GM12878 (cell line): Measurements from ENCODE around the gene UQCC5. TPM values are rescaled to one million over a fixed set of nuclear protein-coding genes. Genes with fewer than 3 reads are reported as not detected.

Experiments
- ATAC-seq: fragments of 200-7000 bp; cut with Tn5 transposase; 3 replicates; pipeline ENCODE4 v1.9.1; 2020; ENCODE audit warnings: mild to moderate bottlenecking, moderate library complexity
- BruUV-seq: library from RNA; stranded (reverse); fragments of 400-500 nt; replicated peaks from 2 replicates; lab custom pipeline; 2021; lab: Mats Ljungman, UMichigan
- CTCF ChIA-PET: fragments of 300-600 bp; sonication (Branson Sonifier 250); formaldehyde crosslinking; extraction: SDS; loops from one replicate; lab custom pipeline; 2021; ENCODE audit warnings: inconsistent platforms; lab: Yijun Ruan, JAX
- POLR2A ChIA-PET: fragments of 350-600 bp; formaldehyde crosslinking; extraction: SDS; loops from one replicate; lab custom pipeline; 2021; ENCODE audit warnings: inconsistent platforms; lab: Charles Lee
- RAD21 ChIA-PET: fragments of 300-600 bp; sonication (Branson Sonifier 250); formaldehyde crosslinking; loops from one replicate; lab custom pipeline; 2023; ENCODE audit warnings: antibody characterized with exemption; ENCODE audit not compliant: unreplicated experiment; lab: Charles Lee
- SMC1A ChIA-PET: fragments of 300-600 bp; sonication (Branson Sonifier 250); formaldehyde crosslinking; loops from one replicate; lab custom pipeline; 2023; ENCODE audit not compliant: unreplicated experiment, uncharacterized antibody; lab: Charles Lee
- DNase-seq: peaks from one replicate; pipeline ENCODE4 v3.0.0-alpha.2; 2011; ENCODE audit warnings: low read depth, low spot score
- FAIRE-seq: peaks from 3 replicates; lab custom pipeline; 2011; peaks lifted over from hg19 to GRCh38; lab: Jason Lieb, UNC
- H2AFZ ChIP-seq: 2 replicates; pipeline ENCODE4 v1.6.0; 2011; ENCODE audit warnings: low read depth, low read length, control low read depth; ENCODE audit not compliant: control insufficient read depth
- H3K27ac ChIP-seq: 2 replicates; pipeline ENCODE4 v1.5.1; 2011; ENCODE audit warnings: control low read depth; ENCODE audit not compliant: control insufficient read depth, insufficient read depth
- H3K27me3 ChIP-seq, 2 experiments: replicated peaks in 1 of 2; 2 replicates each; pipeline versions ENCODE4 v1.6.0 to v1.6.1; 2011; ENCODE audit warnings: low read length in 1 of 2; ENCODE audit not compliant: control insufficient read depth in 2 of 2, insufficient read depth in 2 of 2
- H3K36me3 ChIP-seq, 2 experiments: 2 replicates each; pipeline ENCODE4 v1.5.1; 2011; ENCODE audit warnings: low read length in 1 of 2; ENCODE audit not compliant: control insufficient read depth in 2 of 2, insufficient read depth in 2 of 2
- H3K4me1 ChIP-seq: 2 replicates; pipeline ENCODE4 v1.6.1; 2011; ENCODE audit warnings: mild to moderate bottlenecking, low read length, moderate library complexity, mixed read lengths; ENCODE audit not compliant: control insufficient read depth, insufficient read depth
- H3K4me2 ChIP-seq: 2 replicates; pipeline ENCODE4 v1.6.0; 2011; ENCODE audit warnings: control low read depth; ENCODE audit not compliant: control insufficient read depth, insufficient read depth
- H3K4me3 ChIP-seq: fragments of 200-600 bp; sonication (generic); 2 replicates; pipeline ENCODE4 v1.5.1; 2016
- H3K79me2 ChIP-seq: 2 replicates; pipeline ENCODE4 v1.6.0; 2011; ENCODE audit warnings: low read length; ENCODE audit not compliant: control insufficient read depth, insufficient read depth
- H3K9ac ChIP-seq: 2 replicates; pipeline ENCODE4 v1.8.0; 2011; ENCODE audit warnings: low read length, control low read depth, mixed read lengths; ENCODE audit not compliant: control insufficient read depth, insufficient read depth
- H3K9me3 ChIP-seq: replicated peaks from 3 replicates; pipeline ENCODE4 v1.5.1; 2011; ENCODE audit warnings: mild to moderate bottlenecking, low read length; ENCODE audit not compliant: control insufficient read depth, insufficient read depth
- H4K20me1 ChIP-seq: 2 replicates; pipeline ENCODE4 v1.6.0; 2011; ENCODE audit not compliant: control insufficient read depth, insufficient read depth
- ATF2 ChIP-seq: IDR thresholded peaks from 2 replicates; pipeline ENCODE4 v1.6.1; 2012; ENCODE audit warnings: low read length, inconsistent platforms
- CUX1 ChIP-seq: IDR thresholded peaks from 2 replicates; pipeline ENCODE4 v1.6.1; 2012; ENCODE audit warnings: improper control_type of control experiment, low read depth, low read length; ENCODE audit not compliant: insufficient replicate concordance
- E2F4 ChIP-seq: IDR thresholded peaks from 2 replicates; pipeline ENCODE4 v1.6.1; 2012; ENCODE audit warnings: low read depth, low read length, improper control_type of control experiment
- EP300 ChIP-seq, 2 experiments: fragments of 150-350 bp in 1 of 2; IDR thresholded peaks; 2 replicates each; pipeline ENCODE4 v1.6.1; 2011 to 2012; ENCODE audit warnings: low read depth in 2 of 2, low read length in 2 of 2, borderline replicate concordance in 1 of 2, improper control_type of control experiment in 1 of 2, inconsistent platforms in 1 of 2; ENCODE audit not compliant: control insufficient read depth in 1 of 2
- HDGF ChIP-seq: fragments of 450-650 bp; IDR thresholded peaks from 2 replicates; pipeline ENCODE4 v1.6.1; 2016; ENCODE audit warnings: antibody characterized with exemption
- MAX ChIP-seq: IDR thresholded peaks from 2 replicates; pipeline ENCODE4 v1.6.1; 2012; ENCODE audit warnings: low read depth, low read length, improper control_type of control experiment
- MYC ChIP-seq: IDR thresholded peaks from 2 replicates; pipeline ENCODE4 v1.6.1; 2011; ENCODE audit warnings: mild to moderate bottlenecking, low read length, moderate library complexity, inconsistent platforms; ENCODE audit not compliant: insufficient read depth, insufficient replicate concordance, insufficient read length, severe bottlenecking
- SKIL ChIP-seq: fragments of 450-650 bp; IDR thresholded peaks from 2 replicates; pipeline ENCODE4 v1.6.1; 2017; ENCODE audit warnings: mild to moderate bottlenecking, low read depth, inconsistent platforms; ENCODE audit not compliant: poor library complexity, severe bottlenecking
- WGBS: methylation state at CpG from one replicate; pipeline ENCODE4 v1.1.6; 2016; ENCODE audit warnings: low lambda C conversion rate; ENCODE audit not compliant: insufficient replicate concordance, insufficient coverage; ENCODE audit errors: missing lambda C conversion rate; 5-methylcytosine and 5-hydroxymethylcytosine counted together
- in situ Hi-C: fragments of 300-500 bp; cut with MboI; formaldehyde crosslinking; loops from 9 replicates; pipeline ENCODE4 v1.14.3; 2018; ENCODE audit warnings: mixed read lengths
- intact Hi-C: fragments of 100-400 bp; cut with micrococcal nuclease; formaldehyde crosslinking; loops from one replicate; pipeline ENCODE4 v1.14.2; 2022; ENCODE audit not compliant: unreplicated experiment
- polyA plus RNA-seq, 11 experiments: library from polyadenylated mRNA; depleted of rRNA in 4 of 11; unstranded in 6 of 11; stranded (reverse) in 5 of 11; fragments of >200 nt; fragmentation: Nextera tagmentation in 4 of 11; fragmentation: Illumina TruSeq in 1 of 11; extraction: Ambion mirVana in 4 of 11; extraction: Trizol in 1 of 11; gene quantifications; 1 replicate in 1 of 11; 2 replicates in 10 of 11; pipeline versions ENCODE4 v1.2.1 to v1.2.3, GENCODE V29; 2011 to 2016; ENCODE audit warnings: inconsistent platforms in 2 of 11, missing spikeins in 2 of 11, low read depth in 1 of 11
- total RNA-seq, 4 experiments: library from RNA; depleted of rRNA in 3 of 4; stranded (reverse); fragments of >200 nt in 3 of 4; fragmentation: Illumina TruSeq in 1 of 4; extraction: Trizol in 1 of 4; gene quantifications; 2 replicates each; pipeline versions ENCODE4 v1.2.1 to v1.2.3, GENCODE V29; 2013 to 2021

UQCC5 gene
- total and polyA plus RNA-seq, 10 of the 15 experiments (the other 5 are each of a cell fraction or from before 2014, with no cell fraction given): 15.1 to 84.8 (median 28.0) TPM

- Histone ChIP-seq H2AFZ (no peak overlapping the region), H4K20me1 (no peaks in the 10 kb centered on the region), H3K9me3 (no peaks in the 10 kb centered on the region), H3K27ac (no peak overlapping the region), H3K4me2 (no peak overlapping the region), H3K4me1 (no peaks in the 10 kb centered on the region), H3K4me3 (no peak overlapping the region), H3K27me3 (no peaks in the 10 kb centered on the region), H3K79me2 (no peaks in the 10 kb centered on the region), H3K9ac (no peak overlapping the region), H3K36me3 (peaks cover 0 to 8% of the 10 kb centered on the region in 2 experiments)
- no peak for FAIRE-seq
- SMC1A ChIA-PET: interaction anchor here (0.9 to 1.7 kb wide), 5 partner anchors 10 to 231 kb away, joined by 3 to 6 read pairs (median 3); no protein-coding TSS in a partner anchor
- BruUV-seq: no TSS peak
- in situ Hi-C loops: no loop called here
- CTCF ChIA-PET: interaction anchor here (0.6 to 0.7 kb wide), 2 partner anchors 58 to 69 kb away, joined by 3 read pairs; no protein-coding TSS in a partner anchor
- intact Hi-C loops: no loop called here
- ATAC-seq: no peak
- RAD21 ChIA-PET: no interaction called here
- POLR2A ChIA-PET: interaction anchor here (1.0 kb wide), 1 partner anchor 32 kb away, joined by 3 read pairs; no protein-coding TSS in a partner anchor
- DNase-seq: no peak
- 90% methylated on average over 4 of the region's 4 CpGs for WGBS
- TF ChIP-seq HDGF (no peak), E2F4 (no peak), MYC (no peak), ATF2 (no peak), EP300 (IDR thresholded peaks at IDR 0.05; ENCODE audit: borderline replicate concordance in 1 of 2, control insufficient read depth in 1 of 2, low read depth in 2 of 2, low read length in 2 of 2) (no peak), MAX (no peak), SKIL (no peak), CUX1 (no peak)
Measured at GRCh38 chr3:52570076-52570475, 33.7 kb downstream of the UQCC5 start.
